ENCODE data around the gene ERCC8. TPM values are rescaled to one million over a fixed set of nuclear protein-coding genes. Genes with fewer than 3 reads are reported as not detected.

Gene ERCC8
- total RNA-seq, 4 donors from 2014 or later: 13.8 to 25.8 (median 19.9) TPM

DNA sequence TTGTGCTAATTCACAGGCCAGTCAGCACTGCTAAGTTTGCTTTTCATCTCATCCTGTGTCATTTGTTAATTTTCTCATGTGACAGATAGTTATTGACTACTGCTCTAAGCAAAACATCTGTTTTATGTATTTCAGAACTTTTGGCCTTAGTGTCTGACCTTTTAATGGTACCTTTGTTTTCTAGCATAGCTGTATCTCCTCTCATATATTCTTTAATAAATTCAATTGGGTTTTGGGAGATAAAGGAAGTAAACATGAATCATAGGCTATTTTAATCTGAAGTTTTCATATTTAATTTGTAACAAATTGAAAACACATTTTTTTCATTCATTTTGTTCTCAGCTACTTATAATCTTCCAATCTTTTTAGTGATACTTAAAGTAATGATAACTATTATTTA is 13.2 kb upstream of the ERCC8 start:
- intact Hi-C loops (cut with DNase I): no loop called here
- H3K4me3 ChIP-seq (replicated peaks in 1 of 3): no peak overlapping the region
- TF ChIP-seq, protein P1, sequence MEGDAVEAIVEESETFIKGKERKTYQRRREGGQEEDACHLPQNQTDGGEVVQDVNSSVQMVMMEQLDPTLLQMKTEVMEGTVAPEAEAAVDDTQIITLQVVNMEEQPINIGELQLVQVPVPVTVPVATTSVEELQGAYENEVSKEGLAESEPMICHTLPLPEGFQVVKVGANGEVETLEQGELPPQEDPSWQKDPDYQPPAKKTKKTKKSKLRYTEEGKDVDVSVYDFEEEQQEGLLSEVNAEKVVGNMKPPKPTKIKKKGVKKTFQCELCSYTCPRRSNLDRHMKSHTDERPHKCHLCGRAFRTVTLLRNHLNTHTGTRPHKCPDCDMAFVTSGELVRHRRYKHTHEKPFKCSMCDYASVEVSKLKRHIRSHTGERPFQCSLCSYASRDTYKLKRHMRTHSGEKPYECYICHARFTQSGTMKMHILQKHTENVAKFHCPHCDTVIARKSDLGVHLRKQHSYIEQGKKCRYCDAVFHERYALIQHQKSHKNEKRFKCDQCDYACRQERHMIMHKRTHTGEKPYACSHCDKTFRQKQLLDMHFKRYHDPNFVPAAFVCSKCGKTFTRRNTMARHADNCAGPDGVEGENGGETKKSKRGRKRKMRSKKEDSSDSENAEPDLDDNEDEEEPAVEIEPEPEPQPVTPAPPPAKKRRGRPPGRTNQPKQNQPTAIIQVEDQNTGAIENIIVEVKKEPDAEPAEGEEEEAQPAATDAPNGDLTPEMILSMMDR (IDR thresholded peaks at IDR 0.05): no peak
- H3K4me1 ChIP-seq: no peaks in the 10 kb centered on the region
- no peak overlapping the region for H3K27ac ChIP-seq
- H3K27me3 ChIP-seq: no peaks in the 10 kb centered on the region
- no peaks in the 10 kb centered on the region for H3K9me3 ChIP-seq
- H3K36me3 ChIP-seq: no peaks in the 10 kb centered on the region
- no peak for DNase-seq

DNA sequence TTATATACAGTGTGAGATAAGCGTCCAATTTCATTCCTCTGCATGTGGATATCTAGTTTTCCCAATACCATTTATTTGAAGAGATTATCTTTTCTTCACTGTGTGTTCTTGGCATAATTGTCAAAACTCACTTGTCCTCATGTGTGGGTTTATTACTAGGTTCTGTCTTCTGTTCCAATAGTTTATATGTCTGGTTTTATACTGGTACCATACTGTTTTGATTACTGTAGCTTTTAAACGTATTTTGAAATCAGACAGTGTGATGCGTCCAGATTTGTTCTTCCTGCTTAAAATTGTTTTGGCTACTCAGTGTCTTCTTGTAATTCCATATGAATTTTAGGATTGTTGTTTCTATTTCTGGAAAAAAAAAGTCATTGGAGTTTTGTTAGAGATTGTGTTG is 10.4 kb upstream of the ERCC8 start:
- no peak overlapping the region for H3K4me3 ChIP-seq (replicated peaks in 1 of 3)
- H3K27ac ChIP-seq: no peak overlapping the region
- TF ChIP-seq, protein P1 (IDR thresholded peaks at IDR 0.05): no peak
- no peak for TF ChIP-seq POLR2A (IDR thresholded peaks at IDR 0.05)
- 97 to 99% methylated on average over 3 of the region's 3 CpGs for WGBS, 2 donors
- no peaks in the 10 kb centered on the region for H3K9me3 ChIP-seq
- H3K36me3 ChIP-seq: no peaks in the 10 kb centered on the region
- DNase-seq: no peak
- H3K27me3 ChIP-seq: no peaks in the 10 kb centered on the region
- intact Hi-C loops (cut with DNase I): no loop called here
- no peaks in the 10 kb centered on the region for H3K4me1 ChIP-seq

DNA sequence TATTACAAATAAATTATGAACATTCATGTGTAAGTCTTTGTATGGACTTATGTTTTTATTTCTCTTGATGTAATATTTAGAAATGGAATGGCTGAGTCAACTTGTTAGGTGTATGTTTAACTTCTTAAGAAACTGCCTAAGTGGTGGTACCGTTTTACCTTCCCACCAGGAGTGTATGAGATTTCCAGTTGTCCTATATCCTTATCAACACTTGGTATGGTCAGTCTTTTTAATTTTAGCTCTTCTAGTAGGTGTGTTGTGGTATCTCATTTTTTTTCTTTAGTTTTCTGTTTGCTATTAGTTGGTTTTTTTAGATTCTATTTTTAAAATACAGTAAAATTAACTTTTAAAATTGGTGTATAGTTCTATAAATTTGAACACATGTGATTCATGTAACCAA is 3.9 kb upstream of the ERCC8 start:
- TF ChIP-seq, protein P1 (IDR thresholded peaks at IDR 0.05): no peak
- no peak for TF ChIP-seq POLR2A (IDR thresholded peaks at IDR 0.05)

DNA sequence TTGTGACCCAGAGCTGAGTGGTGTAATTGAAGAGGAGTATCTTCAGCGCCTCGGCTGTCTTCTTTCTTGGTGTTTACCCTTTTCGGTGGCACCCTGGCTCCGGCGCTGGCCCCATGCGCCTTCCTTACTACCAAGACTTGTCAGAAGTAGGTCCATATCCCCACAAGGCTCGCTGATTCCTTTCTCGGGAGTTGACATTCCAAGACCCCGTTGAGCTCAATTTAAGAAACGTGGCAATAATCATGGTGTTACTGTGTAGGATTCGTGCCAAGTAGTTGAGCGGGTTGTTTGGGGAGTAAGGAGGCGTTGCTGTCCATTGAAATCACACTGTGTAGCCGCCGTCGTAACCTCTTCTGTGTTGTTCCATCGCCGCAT is 930 bp upstream of the ERCC8 start:
- 4% methylated on average over 13 to 18 of the region's 18 CpGs for WGBS, 2 donors
- H3K9me3 ChIP-seq: no peaks in the 10 kb centered on the region
- no peaks in the 10 kb centered on the region for H3K27me3 ChIP-seq
- H3K36me3 ChIP-seq: no peaks in the 10 kb centered on the region
- intact Hi-C loops (cut with DNase I): no loop called here
- H3K4me1 ChIP-seq: peaks cover 7 to 16% of the 10 kb centered on the region in 2 donors
- DNase-seq: peak in 1 of 2 donors; percentile 37
- no peak for TF ChIP-seq POLR2A (IDR thresholded peaks at IDR 0.05)
- TF ChIP-seq, protein P1 (IDR thresholded peaks at IDR 0.05): no peak
- H3K4me3 ChIP-seq (replicated peaks in 1 of 3): peak overlapping the region; percentile 1 to 54 (median 43)
- H3K27ac ChIP-seq: peak overlapping the region; percentile 56 to 69 (median 63)

More for the DNA sequence above, 3.9 kb upstream of the ERCC8 start:
- intact Hi-C loops (cut with DNase I): no loop called here
- 97 to 100% methylated on average over 1 of the region's 1 CpG for WGBS, 2 donors
- no peaks in the 10 kb centered on the region for H3K36me3 ChIP-seq
- DNase-seq: no peak
- H3K27ac ChIP-seq: no peak overlapping the region
- no peak overlapping the region for H3K4me3 ChIP-seq (replicated peaks in 1 of 3)
- H3K27me3 ChIP-seq: no peaks in the 10 kb centered on the region
- H3K9me3 ChIP-seq: no peaks in the 10 kb centered on the region
- peaks cover 7 to 15% of the 10 kb centered on the region in 2 donors for H3K4me1 ChIP-seq

DNA sequence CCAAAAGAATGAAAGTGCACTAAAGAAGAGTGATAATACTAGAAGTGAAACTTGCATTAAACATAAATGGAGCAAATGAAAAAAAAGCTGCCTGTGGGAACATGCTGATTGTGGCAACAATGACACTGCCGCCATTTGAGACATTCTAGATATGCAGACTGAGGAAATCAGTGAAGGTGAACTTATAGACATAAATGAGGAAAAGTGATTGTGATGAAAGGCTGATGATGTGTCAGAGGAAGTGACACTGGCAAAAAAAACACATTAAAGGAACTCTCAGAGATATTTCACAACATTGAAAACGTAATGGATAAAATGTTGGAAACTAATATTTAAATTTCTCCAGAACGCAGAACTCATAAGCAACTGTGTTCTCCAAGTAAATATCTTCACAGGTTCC is 1.2 kb downstream of the ERCC8 start:
- Histone ChIP-seq H3K9me3 (no peaks in the 10 kb centered on the region), H3K4me3 (replicated peaks in 1 of 3) (no peak overlapping the region), H3K36me3 (no peaks in the 10 kb centered on the region), H3K27ac (no peak overlapping the region), H3K4me1 (peaks cover 7 to 16% of the 10 kb centered on the region in 2 donors), H3K27me3 (no peaks in the 10 kb centered on the region)
- DNase-seq: no peak
- no peak for TF ChIP-seq POLR2A (IDR thresholded peaks at IDR 0.05)
- TF ChIP-seq, protein P1 (IDR thresholded peaks at IDR 0.05): no peak
- intact Hi-C loops (cut with DNase I): no loop called here
- 77 to 78% methylated on average over 3 of the region's 3 CpGs for WGBS, 2 donors

Data from thyroid gland (tissue), 4 donors.